Neural cell (in vitro differentiated cells): Measurements from ENCODE around the gene MPEG1. TPM values are rescaled to one million over a fixed set of nuclear protein-coding genes. Genes with fewer than 3 reads are reported as not detected.

Experiments
- H2AFZ ChIP-seq: fragments of 200-600, 300-800 bp; sonication (generic), shearing (Covaris generic); 2 replicates; pipeline ENCODE4 v1.6.0; 2014; ENCODE audit warnings: low read depth, mild to moderate bottlenecking, antibody characterized with exemption, low read length, moderate library complexity
- H3F3A ChIP-seq: fragments of 200-600 bp; shearing (Covaris generic); 2 replicates; pipeline ENCODE4 v1.6.1; 2016; ENCODE audit warnings: mild to moderate bottlenecking, moderate library complexity, mixed read lengths, antibody characterized with exemption, low read length; ENCODE audit not compliant: insufficient read depth, poor library complexity, severe bottlenecking
- H3K27ac ChIP-seq: fragments of 200-600, 300-800 bp; sonication (generic), shearing (Covaris generic); 2 replicates; pipeline ENCODE4 v1.5.1; 2014; ENCODE audit warnings: mild to moderate bottlenecking, low read length, moderate library complexity
- H3K27me3 ChIP-seq: fragments of 300-800, 200-600 bp; sonication (generic), shearing (Covaris generic); 2 replicates; pipeline ENCODE4 v1.6.0; 2014; ENCODE audit warnings: mild to moderate bottlenecking, low read depth, low read length, moderate library complexity; ENCODE audit not compliant: insufficient read depth
- H3K36me3 ChIP-seq: fragments of 300-800, 200-600 bp; sonication (generic), shearing (Covaris generic); 2 replicates; pipeline ENCODE4 v1.5.1; 2014; ENCODE audit warnings: mild to moderate bottlenecking, antibody characterized with exemption, low read length, moderate library complexity; ENCODE audit not compliant: insufficient read depth
- H3K4me2 ChIP-seq: fragments of 300-800, 200-600 bp; sonication (generic), shearing (Covaris generic); 2 replicates; pipeline ENCODE4 v1.6.0; 2014; ENCODE audit warnings: mild to moderate bottlenecking, low read length
- H3K4me3 ChIP-seq: fragments of 300-800, 200-600 bp; sonication (generic), shearing (Covaris generic); 2 replicates; pipeline ENCODE4 v1.5.1; 2014; ENCODE audit warnings: mild to moderate bottlenecking, low read length, moderate library complexity
- H3K79me2 ChIP-seq: fragments of 200-600 bp; shearing (Covaris generic); replicated peaks from 2 replicates; pipeline ENCODE4 v1.6.0; 2014; ENCODE audit warnings: mild to moderate bottlenecking, low read length, moderate library complexity; ENCODE audit not compliant: insufficient read depth
- H3K9ac ChIP-seq: fragments of 300-800, 200-600 bp; sonication (generic), shearing (Covaris generic); 2 replicates; pipeline ENCODE4 v1.6.1; 2016; ENCODE audit warnings: mild to moderate bottlenecking, low read length, mixed read lengths
- H3K9me2 ChIP-seq: fragments of 200-600 bp; shearing (Covaris generic); 2 replicates; pipeline ENCODE4 v1.6.1; 2016; ENCODE audit warnings: mild to moderate bottlenecking, low read length, mixed read lengths; ENCODE audit not compliant: insufficient read depth
- H3K9me3 ChIP-seq: fragments of 200-600, 300-800 bp; sonication (generic), shearing (Covaris generic); 2 replicates; pipeline ENCODE4 v1.6.1; 2016; ENCODE audit warnings: mild to moderate bottlenecking, mixed run types, low read length, moderate library complexity, mixed read lengths
- H4K20me1 ChIP-seq: fragments of 200-600 bp; shearing (Covaris generic); 2 replicates; pipeline ENCODE4 v1.6.1; 2016; ENCODE audit warnings: mild to moderate bottlenecking, mixed run types; ENCODE audit not compliant: insufficient read depth
- CTCF ChIP-seq: fragments of 450-650 bp; IDR thresholded peaks from 2 replicates; pipeline ENCODE4 v1.5.1; 2014; ENCODE audit warnings: antibody characterized with exemption, mild to moderate bottlenecking, moderate library complexity; ENCODE audit not compliant: poor library complexity, severe bottlenecking
- EP300 ChIP-seq: fragments of 450-650 bp; conservative IDR thresholded peaks from 2 replicates; pipeline ENCODE4 v1.6.1; 2014; ENCODE audit warnings: antibody characterized with exemption, mild to moderate bottlenecking, moderate library complexity; ENCODE audit not compliant: poor library complexity, severe bottlenecking
- EZH2 ChIP-seq: fragments of 200-600, 300-800 bp; shearing (Covaris generic), sonication (generic); IDR thresholded peaks from 2 replicates; pipeline ENCODE4 v1.6.1; 2014; ENCODE audit warnings: antibody characterized with exemption, low read length, borderline replicate concordance, mild to moderate bottlenecking; ENCODE audit not compliant: insufficient read depth, poor library complexity, severe bottlenecking
- MXI1 ChIP-seq: fragments of 450-650 bp; conservative IDR thresholded peaks from 2 replicates; pipeline ENCODE4 v1.6.1; 2014; ENCODE audit warnings: antibody characterized with exemption, mild to moderate bottlenecking; ENCODE audit not compliant: poor library complexity, severe bottlenecking
- POLR2AphosphoS5 ChIP-seq: IDR thresholded peaks from 2 replicates; pipeline ENCODE4 v1.6.1; 2012
- RAD21 ChIP-seq: fragments of 450-650 bp; conservative IDR thresholded peaks from 2 replicates; pipeline ENCODE4 v1.6.1; 2014; ENCODE audit warnings: antibody characterized with exemption, mild to moderate bottlenecking, moderate library complexity
- REST ChIP-seq: IDR thresholded peaks from 2 replicates; pipeline ENCODE4 v1.6.1; 2012; ENCODE audit warnings: borderline replicate concordance
- SMC3 ChIP-seq: fragments of 450-650 bp; conservative IDR thresholded peaks from 2 replicates; pipeline ENCODE4 v1.6.1; 2014; ENCODE audit warnings: antibody characterized with exemption, mild to moderate bottlenecking, moderate library complexity; ENCODE audit not compliant: poor library complexity
- TAF1 ChIP-seq: IDR thresholded peaks from 2 replicates; pipeline ENCODE4 v1.6.1; 2012; ENCODE audit warnings: low read depth
- polyA plus RNA-seq: library from polyadenylated mRNA; depleted of rRNA; stranded (reverse); fragments of >200 nt; gene quantifications from 2 replicates; pipeline ENCODE4 v1.2.3, GENCODE V29; 2014

Gene MPEG1
- polyA plus RNA-seq, 1 donor from 2014 or later, result 0.21 TPM

- peaks cover 45% of the 10 kb centered on the region for H3K36me3 ChIP-seq
These were observed 20.2 kb downstream of the MPEG1 start for GRCh38 chr11:59192446-59193020.

GRCh38 chr11:59191890-59192289, 20.8 kb downstream of the MPEG1 start:
- no peak overlapping the region for H3K27ac ChIP-seq
- H2AFZ ChIP-seq, result no peak overlapping the region
- no peaks in the 10 kb centered on the region for H3K9me2 ChIP-seq
- H3K79me2 ChIP-seq, result peaks cover 13% of the 10 kb centered on the region
- no peak overlapping the region for H3K9ac ChIP-seq
- H4K20me1 ChIP-seq, result no peaks in the 10 kb centered on the region
- no peak overlapping the region for H3K4me3 ChIP-seq
- no peak overlapping the region for H3K4me2 ChIP-seq
- peaks cover 42% of the 10 kb centered on the region for H3K36me3 ChIP-seq
- no peaks in the 10 kb centered on the region for H3K27me3 ChIP-seq
- no peaks in the 10 kb centered on the region for H3F3A ChIP-seq
- H3K9me3 ChIP-seq, result peaks cover 4% of the 10 kb centered on the region
- TF ChIP-seq EZH2, result no peak
- no peak for TF ChIP-seq EP300
- no peak for TF ChIP-seq POLR2AphosphoS5
- TF ChIP-seq REST, result no peak
- TF ChIP-seq SMC3, result no peak

More at GRCh38 chr11:59192446-59193020, 20.2 kb downstream of the MPEG1 start:
- no peak overlapping the region for H3K27ac ChIP-seq
- no peak overlapping the region for H2AFZ ChIP-seq
- TF ChIP-seq EZH2 (no peak), RAD21 (no peak), EP300 (no peak), POLR2AphosphoS5 (no peak), SMC3 (no peak), CTCF (no peak), MXI1 (no peak), REST (no peak), TAF1 (no peak)
- H4K20me1 ChIP-seq, result no peaks in the 10 kb centered on the region
- H3F3A ChIP-seq, result no peaks in the 10 kb centered on the region
- no peaks in the 10 kb centered on the region for H3K27me3 ChIP-seq
- H3K79me2 ChIP-seq, result peaks cover 8% of the 10 kb centered on the region
- no peak overlapping the region for H3K4me2 ChIP-seq
- no peaks in the 10 kb centered on the region for H3K9me2 ChIP-seq
- peaks cover 4% of the 10 kb centered on the region for H3K9me3 ChIP-seq
- H3K9ac ChIP-seq, result no peak overlapping the region
- no peak overlapping the region for H3K4me3 ChIP-seq
